ENCODE measurements around the gene RHBDF2. TPM values are rescaled to one million over a fixed set of nuclear protein-coding genes. Genes with fewer than 3 reads are reported as not detected.

RHBDF2 gene
- total and polyA plus RNA-seq, 2 donors (not counting 1 experiment from before 2014, with no cell fraction given), result 288 to 482 TPM

DNA sequence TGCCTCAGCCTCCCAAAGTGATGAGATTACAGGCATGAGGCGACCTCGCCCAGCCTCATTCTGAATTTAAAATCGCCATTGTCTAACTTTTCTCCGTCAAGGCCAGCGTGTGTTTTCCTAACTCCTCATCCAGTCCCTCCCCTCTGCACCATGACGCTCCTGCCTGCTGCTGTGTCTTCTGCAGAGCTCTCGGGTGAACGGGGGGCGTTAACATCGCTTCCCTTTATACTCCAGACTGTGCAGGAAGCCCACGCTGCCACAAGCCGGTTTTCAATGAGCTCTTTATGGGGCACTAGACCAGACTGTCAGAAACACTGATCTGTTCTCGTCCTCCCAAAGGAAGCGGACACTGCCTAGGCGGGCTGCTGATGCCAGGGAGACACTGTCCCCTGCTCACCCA lies 20.6 kb downstream of the RHBDF2 start:
- Histone ChIP-seq H3K36me3 (replicated peaks in 1 of 2; ENCODE audit: control extremely low read depth in 1 of 2, control insufficient read depth in 1 of 2, extremely low read depth in 1 of 2, insufficient read depth in 2 of 2, low read length in 1 of 2) (peaks cover 0 to 43% of the 10 kb centered on the region in 2 experiments), H2AFZ (ENCODE audit: insufficient read depth, low read depth, low read length, poor library complexity, severe bottlenecking) (no peak overlapping the region), H3K4me3 (ENCODE audit: control extremely low read depth in 1 of 5, extremely low read depth in 1 of 5, insufficient read depth in 1 of 5, low read depth in 2 of 5, low read length in 4 of 5) (peak overlapping the region; percentile 15 to 70 (median 53)), H4K20me1 (ENCODE audit: control insufficient read depth, insufficient read depth, low read length, poor library complexity, severe bottlenecking) (peaks cover 9% of the 10 kb centered on the region), H3K27ac (ENCODE audit: low read length in 2 of 2) (peak overlapping the region; percentile 91 to 96), H3K9ac (ENCODE audit: low read length) (peak overlapping the region; percentile 66), H3K9me3 (ENCODE audit: control extremely low read depth in 1 of 3, control insufficient read depth in 2 of 3, insufficient read depth in 1 of 3, low read length in 2 of 3) (peaks cover 0 to 4% (median 0%) of the 10 kb centered on the region in 3 donors), H3K4me2 (replicated peaks; ENCODE audit: low read depth, low read length, poor library complexity, severe bottlenecking) (peak overlapping the region; percentile 92), H3K27me3 (replicated peaks in 1 of 4; ENCODE audit: control extremely low read depth in 1 of 4, control insufficient read depth in 3 of 4, insufficient read depth in 4 of 4, low read length in 3 of 4) (no peaks in the 10 kb centered on the region), H3K79me2 (ENCODE audit: control insufficient read depth, insufficient read depth, low read length) (peaks cover 43% of the 10 kb centered on the region), H3K4me1 (ENCODE audit: control insufficient read depth in 2 of 2, insufficient read depth in 2 of 2, low read length in 2 of 2) (peaks cover 58 to 81% of the 10 kb centered on the region in 2 donors)
- Mint-ChIP-seq H3K27ac (peak overlapping the region; percentile 99), H3K9me3 (ENCODE audit: insufficient read depth) (no peaks in the 10 kb centered on the region), H3K27me3 (no peaks in the 10 kb centered on the region), H3K4me1 (peaks cover 64% of the 10 kb centered on the region), H3K4me3 (peak overlapping the region; percentile 81)
- TF ChIP-seq, protein P1, sequence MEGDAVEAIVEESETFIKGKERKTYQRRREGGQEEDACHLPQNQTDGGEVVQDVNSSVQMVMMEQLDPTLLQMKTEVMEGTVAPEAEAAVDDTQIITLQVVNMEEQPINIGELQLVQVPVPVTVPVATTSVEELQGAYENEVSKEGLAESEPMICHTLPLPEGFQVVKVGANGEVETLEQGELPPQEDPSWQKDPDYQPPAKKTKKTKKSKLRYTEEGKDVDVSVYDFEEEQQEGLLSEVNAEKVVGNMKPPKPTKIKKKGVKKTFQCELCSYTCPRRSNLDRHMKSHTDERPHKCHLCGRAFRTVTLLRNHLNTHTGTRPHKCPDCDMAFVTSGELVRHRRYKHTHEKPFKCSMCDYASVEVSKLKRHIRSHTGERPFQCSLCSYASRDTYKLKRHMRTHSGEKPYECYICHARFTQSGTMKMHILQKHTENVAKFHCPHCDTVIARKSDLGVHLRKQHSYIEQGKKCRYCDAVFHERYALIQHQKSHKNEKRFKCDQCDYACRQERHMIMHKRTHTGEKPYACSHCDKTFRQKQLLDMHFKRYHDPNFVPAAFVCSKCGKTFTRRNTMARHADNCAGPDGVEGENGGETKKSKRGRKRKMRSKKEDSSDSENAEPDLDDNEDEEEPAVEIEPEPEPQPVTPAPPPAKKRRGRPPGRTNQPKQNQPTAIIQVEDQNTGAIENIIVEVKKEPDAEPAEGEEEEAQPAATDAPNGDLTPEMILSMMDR (IDR thresholded peaks at IDR 0.05), result no peak
- no peak for TF ChIP-seq EZH2 (IDR thresholded peaks at IDR 0.05; ENCODE audit: borderline replicate concordance, insufficient read depth, low read depth, low read length, poor library complexity, severe bottlenecking)
- intact Hi-C loops (cut with micrococcal nuclease), result loop anchor here (1.0 kb wide), 1 partner anchor 35 kb away; no protein-coding TSS in a partner anchor
- ATAC-seq (ENCODE audit: low read depth) (peak; percentile 7), DNase-seq (peak; percentile 67)
- CTCF ChIA-PET, result interaction anchor here (0.5 to 15.5 kb wide), 8 partner anchors 13 to 75 kb away, joined by 3 to 256 read pairs (median 5); partner anchors contain the start of genes AANAT and RHBDF2
- POLR2A ChIA-PET, result interaction anchor here (0.7 to 23.6 kb wide), 7 partner anchors 13 to 255 kb away, joined by 3 to 478 read pairs (median 4); partner anchors contain the start of genes AANAT, RHBDF2 and SPHK1
- WGBS (ENCODE audit: insufficient coverage), result 19% methylated on average over 14 of the region's 15 CpGs

DNA sequence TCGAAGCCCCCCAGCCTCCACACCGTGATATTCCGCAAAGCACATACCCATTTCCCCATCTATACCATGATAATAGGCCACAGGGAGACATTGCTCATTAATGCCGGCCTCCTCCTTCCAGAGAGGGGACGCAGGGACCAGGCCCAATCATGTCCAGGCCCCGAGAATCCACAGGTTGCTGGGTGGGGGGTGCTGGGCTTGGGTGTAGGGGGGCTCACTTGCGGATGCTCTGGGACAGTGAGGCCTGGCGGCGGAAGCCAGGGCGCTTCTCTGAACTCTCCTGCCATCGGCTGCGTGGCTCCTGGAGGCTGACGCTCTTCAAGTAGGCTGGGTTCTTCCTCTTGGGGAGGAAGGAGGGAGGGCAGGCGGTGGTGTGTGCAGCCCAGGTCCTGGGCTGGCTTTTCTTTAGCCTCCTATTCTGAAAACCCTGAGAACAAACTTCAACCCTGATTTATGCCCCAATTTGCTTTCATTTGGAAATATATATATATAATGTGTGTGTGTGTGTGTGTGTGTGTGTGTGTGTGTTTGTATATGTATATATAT lies 21.6 kb downstream of the RHBDF2 start:
- H3K27ac ChIP-seq (ENCODE audit: low read length in 2 of 2), result peak overlapping the region; percentile 33 to 56
- CTCF ChIA-PET, result interaction anchor here (1.0 to 15.5 kb wide), 7 partner anchors 12 to 26 kb away, joined by 4 to 256 read pairs (median 5); partner anchors contain the start of genes AANAT and RHBDF2

More for the DNA sequence above, 21.6 kb downstream of the RHBDF2 start:
- Histone ChIP-seq H3K79me2 (ENCODE audit: control insufficient read depth, insufficient read depth, low read length) (peaks cover 33% of the 10 kb centered on the region), H2AFZ (ENCODE audit: insufficient read depth, low read depth, low read length, poor library complexity, severe bottlenecking) (no peak overlapping the region), H3K4me1 (ENCODE audit: control insufficient read depth in 2 of 2, insufficient read depth in 2 of 2, low read length in 2 of 2) (peaks cover 49 to 71% of the 10 kb centered on the region in 2 donors), H3K9ac (ENCODE audit: low read length) (peak overlapping the region; percentile 49), H4K20me1 (ENCODE audit: control insufficient read depth, insufficient read depth, low read length, poor library complexity, severe bottlenecking) (peaks cover 12% of the 10 kb centered on the region), H3K9me3 (ENCODE audit: control extremely low read depth in 1 of 3, control insufficient read depth in 2 of 3, insufficient read depth in 1 of 3, low read length in 2 of 3) (peaks cover 0 to 4% (median 0%) of the 10 kb centered on the region in 3 donors), H3K4me3 (ENCODE audit: control extremely low read depth in 1 of 5, extremely low read depth in 1 of 5, insufficient read depth in 1 of 5, low read depth in 2 of 5, low read length in 4 of 5) (peak overlapping the region in 2 of 5 experiments; percentile 46 to 47), H3K36me3 (replicated peaks in 1 of 2; ENCODE audit: control extremely low read depth in 1 of 2, control insufficient read depth in 1 of 2, extremely low read depth in 1 of 2, insufficient read depth in 2 of 2, low read length in 1 of 2) (peaks cover 0 to 53% of the 10 kb centered on the region in 2 experiments), H3K27me3 (replicated peaks in 1 of 4; ENCODE audit: control extremely low read depth in 1 of 4, control insufficient read depth in 3 of 4, insufficient read depth in 4 of 4, low read length in 3 of 4) (no peaks in the 10 kb centered on the region), H3K4me2 (replicated peaks; ENCODE audit: low read depth, low read length, poor library complexity, severe bottlenecking) (peak overlapping the region; percentile 74)
- intact Hi-C loops (cut with micrococcal nuclease), result no loop called here
- WGBS (ENCODE audit: insufficient coverage), result 84% methylated on average over 6 of the region's 14 CpGs
- Mint-ChIP-seq H3K4me3 (peak overlapping the region; percentile 68), H3K4me1 (peaks cover 59% of the 10 kb centered on the region), H3K27me3 (no peaks in the 10 kb centered on the region), H3K27ac (peak overlapping the region; percentile 81), H3K9me3 (ENCODE audit: insufficient read depth) (no peaks in the 10 kb centered on the region)
- POLR2A ChIA-PET, result interaction anchor here (0.5 to 23.6 kb wide), 5 partner anchors 12 to 42 kb away, joined by 4 to 478 read pairs (median 6); partner anchors contain the start of genes AANAT and RHBDF2
- DNase-seq (peak; percentile 54), ATAC-seq (ENCODE audit: low read depth) (no peak)
- no peak for TF ChIP-seq EZH2 (IDR thresholded peaks at IDR 0.05; ENCODE audit: borderline replicate concordance, insufficient read depth, low read depth, low read length, poor library complexity, severe bottlenecking)
- TF ChIP-seq, protein P1 (IDR thresholded peaks at IDR 0.05), result no peak

Data from B cell (primary cell).